ENCODE data around the gene ADAMTS2.

- TF ChIP-seq CEBPB (IDR thresholded peaks at IDR 0.05), result no peak
- TF ChIP-seq USF1 (IDR thresholded peaks at IDR 0.05), result no peak
- no peak for TF ChIP-seq TAF1 (IDR thresholded peaks at IDR 0.05; ENCODE audit: low read depth)
- no peak for TF ChIP-seq MAX (IDR thresholded peaks at IDR 0.05)
- no peak for TF ChIP-seq YY1 (IDR thresholded peaks at IDR 0.05; ENCODE audit: low read depth)
- TF ChIP-seq TEAD4 (IDR thresholded peaks at IDR 0.05), result no peak
- no peak for TF ChIP-seq EP300 (IDR thresholded peaks at IDR 0.05; ENCODE audit: borderline replicate concordance)
- no peak for TF ChIP-seq CREB1 (IDR thresholded peaks at IDR 0.05; ENCODE audit: low read depth)
- no peak for TF ChIP-seq EGR1 (IDR thresholded peaks at IDR 0.05)
- no peak for TF ChIP-seq RAD21 (IDR thresholded peaks at IDR 0.05; ENCODE audit: low read depth)
- TF ChIP-seq REST (IDR thresholded peaks at IDR 0.05; ENCODE audit: low read depth), result no peak
Observed at GRCh38 chr5:179111267-179112207, 233.7 kb downstream of the ADAMTS2 start.
